Retina (tissue), 1 donor: ENCODE data around the gene TOX2.
A peak's percentile ranks its signal among the peaks of the same experiment; 100 is the strongest.

Experiments used
- DNase-seq: peaks from one replicate; pipeline ENCODE4 v3.0.0-alpha.2; 2016

The TOX2 gene

GRCh38 chr20:44113618-44114376 lies 199.1 kb downstream of the TOX2 start:
- no peak for DNase-seq

GRCh38 chr20:44115181-44115580 lies 200.5 kb downstream of the TOX2 start:
- DNase-seq = no peak

DNA sequence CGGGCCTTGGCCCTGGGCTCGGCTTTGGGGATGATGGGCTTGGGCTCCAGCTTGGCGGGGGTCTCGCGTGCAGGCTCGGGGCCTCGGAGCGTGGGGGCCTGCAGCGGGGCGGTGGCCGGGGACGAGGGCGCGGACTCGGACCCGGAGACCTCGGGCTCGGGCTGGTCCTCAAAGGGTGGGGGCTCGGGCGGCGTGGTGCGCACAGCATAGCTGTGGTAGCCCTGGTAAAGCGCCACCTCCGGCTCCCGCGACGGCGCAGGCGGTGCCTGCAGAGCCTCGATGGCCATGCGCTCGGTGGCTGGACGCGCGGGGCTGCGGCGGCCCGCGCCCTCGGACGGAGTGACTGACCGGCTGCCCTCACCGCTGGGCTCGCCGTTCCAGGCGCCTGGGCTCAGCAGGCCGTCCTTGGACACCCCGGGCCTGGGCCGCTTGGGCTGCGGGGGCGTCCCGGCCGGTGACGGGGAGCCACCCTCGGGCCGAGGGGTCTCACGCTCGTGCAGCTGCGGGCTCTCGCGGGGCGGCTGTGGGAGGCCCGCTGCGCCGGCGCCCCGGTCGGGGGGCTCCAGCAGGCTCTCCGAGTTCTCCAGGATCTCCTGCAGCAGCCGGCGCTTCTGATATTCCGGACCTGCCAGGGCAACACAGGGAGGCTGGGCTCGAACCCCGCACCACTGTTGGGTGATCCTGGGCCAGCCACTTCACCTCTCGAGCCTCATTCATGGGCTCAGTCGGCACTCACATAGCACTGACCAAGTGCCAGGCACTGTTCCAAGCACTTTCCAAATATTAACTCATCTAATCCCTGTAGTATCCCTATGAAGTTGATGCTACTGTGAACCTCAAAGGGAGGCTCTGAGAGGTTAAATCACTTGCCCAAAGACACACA lies 201.4 kb downstream of the TOX2 start:
- DNase-seq = peak; percentile 32

- no peak for DNase-seq
These were observed 202.9 kb downstream of the TOX2 start for GRCh38 chr20:44117296-44118184.

DNA sequence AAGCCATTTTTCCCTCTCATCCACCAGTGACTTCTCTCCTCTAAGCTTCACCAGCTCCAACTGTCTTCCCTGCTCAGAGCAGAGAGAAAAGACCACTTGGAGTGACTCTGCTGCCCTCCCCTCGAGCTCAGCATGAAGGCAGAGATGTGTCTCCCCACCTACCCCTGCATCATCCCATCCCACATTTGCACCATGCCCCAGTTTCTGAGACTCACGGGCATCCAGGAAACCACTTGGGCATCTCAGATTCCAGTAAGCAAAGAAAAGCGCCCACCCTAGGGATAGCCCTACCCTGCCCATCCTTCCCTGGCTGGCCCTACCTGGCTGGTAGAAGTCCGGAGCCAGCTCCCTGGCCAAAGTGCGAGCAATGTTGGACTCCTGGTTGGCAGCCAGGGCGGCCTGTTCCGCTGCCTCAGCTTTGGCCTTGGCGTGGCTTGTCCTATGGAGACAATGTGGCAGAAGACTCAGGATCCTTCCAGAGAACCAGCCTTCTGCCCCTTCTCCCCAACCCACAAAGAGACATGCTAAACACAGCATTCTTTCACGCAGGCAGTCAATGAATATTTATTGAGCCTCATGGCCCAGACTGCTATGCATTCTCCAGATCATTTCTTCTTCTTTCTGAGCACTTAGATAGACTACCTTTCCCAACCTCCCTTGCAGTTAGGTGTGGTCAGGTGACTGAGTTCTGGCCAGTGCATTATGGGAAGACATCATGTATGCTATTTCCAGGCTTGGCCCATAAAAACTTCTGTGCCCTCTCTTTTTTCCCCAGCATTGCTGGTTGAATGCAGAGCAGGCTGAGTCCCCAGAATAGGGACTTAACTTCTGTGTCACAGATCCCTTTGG lies 203.8 kb downstream of the TOX2 start:
- no peak for DNase-seq
